Measurements from ENCODE around the gene SESN2. TPM values are rescaled to one million over a fixed set of nuclear protein-coding genes. Genes with fewer than 3 reads are reported as not detected.

SESN2 gene
- total RNA-seq, 2 donors from 2014 or later = 12.3 to 15.2 TPM

- H3K36me3 ChIP-seq (ENCODE audit: control insufficient read depth, insufficient read depth, low read length) = peaks cover 22% of the 10 kb centered on the region
- WGBS, 2 experiments (ENCODE audit: insufficient coverage in 1 of 2, insufficient read length in 1 of 2) = 90 to 96% methylated on average over 2 of the region's 2 CpGs
- H3K27ac ChIP-seq (ENCODE audit: low read depth, low read length) = no peak overlapping the region
- H3K9ac ChIP-seq (ENCODE audit: extremely low read depth, low read length, poor library complexity, severe bottlenecking) = no peak overlapping the region
- no peaks in the 10 kb centered on the region for H3K9me3 Mint-ChIP-seq
- H3K4me1 Mint-ChIP-seq = peaks cover 49% of the 10 kb centered on the region
- H3K4me3 Mint-ChIP-seq = no peak overlapping the region
- peaks cover 13% of the 10 kb centered on the region for H3K36me3 Mint-ChIP-seq (ENCODE audit: low read depth)
- H3K9me3 ChIP-seq (ENCODE audit: control insufficient read depth, low read length) = no peaks in the 10 kb centered on the region
- TF ChIP-seq CTCF (conservative IDR thresholded peaks at IDR 0.05) = no peak
- no peak overlapping the region for H3K27ac Mint-ChIP-seq
- no peak overlapping the region for H3K4me3 ChIP-seq (ENCODE audit: low read length)
- H3K27me3 ChIP-seq (ENCODE audit: control insufficient read depth, insufficient read depth, low read length, poor library complexity, severe bottlenecking) = no peaks in the 10 kb centered on the region
- H3K27me3 Mint-ChIP-seq (ENCODE audit: insufficient read depth) = no peaks in the 10 kb centered on the region
- peaks cover 15% of the 10 kb centered on the region for H3K4me1 ChIP-seq (ENCODE audit: control insufficient read depth, insufficient read depth, low read length)
- DNase-seq = no peak
These were observed 8.3 kb downstream of the SESN2 start for GRCh38 chr1:28267633-28268032.

DNA sequence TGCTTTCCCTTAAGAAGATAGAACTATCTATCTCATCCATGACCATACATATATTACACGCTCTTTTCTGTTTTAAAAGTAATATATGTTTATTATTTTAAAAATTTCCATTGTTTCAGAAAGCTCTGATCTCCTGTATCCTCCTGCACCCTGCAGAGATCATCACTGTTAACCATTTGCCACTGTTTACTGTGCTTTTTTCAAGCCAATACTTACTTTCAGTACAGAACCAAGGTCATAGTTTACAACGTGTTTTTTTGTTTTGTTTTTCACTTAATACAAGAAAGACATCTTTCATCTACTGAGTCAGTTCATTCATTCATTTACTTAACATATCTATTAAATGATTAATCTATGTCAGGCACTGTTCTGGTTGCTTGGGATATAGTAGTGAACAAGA is 10.2 kb downstream of the SESN2 start:
- Histone ChIP-seq H3K9me3 (ENCODE audit: control insufficient read depth, low read length) (no peaks in the 10 kb centered on the region), H3K36me3 (ENCODE audit: control insufficient read depth, insufficient read depth, low read length) (peaks cover 40% of the 10 kb centered on the region), H3K4me3 (ENCODE audit: low read length) (no peak overlapping the region), H3K27me3 (ENCODE audit: control insufficient read depth, insufficient read depth, low read length, poor library complexity, severe bottlenecking) (no peaks in the 10 kb centered on the region), H3K27ac (ENCODE audit: low read depth, low read length) (no peak overlapping the region), H3K4me1 (ENCODE audit: control insufficient read depth, insufficient read depth, low read length) (peaks cover 15% of the 10 kb centered on the region), H3K9ac (ENCODE audit: extremely low read depth, low read length, poor library complexity, severe bottlenecking) (no peak overlapping the region)
- no peak for TF ChIP-seq CTCF (conservative IDR thresholded peaks at IDR 0.05)
- DNase-seq = no peak
- peaks cover 42% of the 10 kb centered on the region for H3K4me1 Mint-ChIP-seq
- no peak overlapping the region for H3K4me3 Mint-ChIP-seq
- no peak overlapping the region for H3K27ac Mint-ChIP-seq
- WGBS, 2 experiments (ENCODE audit: insufficient coverage in 1 of 2, insufficient read length in 1 of 2) = 89% methylated on average over 1 of the region's 2 CpGs; no CpG with 5 or more reads in 1 of the 2 experiments
- H3K36me3 Mint-ChIP-seq (ENCODE audit: low read depth) = peaks cover 25% of the 10 kb centered on the region
- H3K9me3 Mint-ChIP-seq = no peaks in the 10 kb centered on the region
- no peaks in the 10 kb centered on the region for H3K27me3 Mint-ChIP-seq (ENCODE audit: insufficient read depth)

DNA sequence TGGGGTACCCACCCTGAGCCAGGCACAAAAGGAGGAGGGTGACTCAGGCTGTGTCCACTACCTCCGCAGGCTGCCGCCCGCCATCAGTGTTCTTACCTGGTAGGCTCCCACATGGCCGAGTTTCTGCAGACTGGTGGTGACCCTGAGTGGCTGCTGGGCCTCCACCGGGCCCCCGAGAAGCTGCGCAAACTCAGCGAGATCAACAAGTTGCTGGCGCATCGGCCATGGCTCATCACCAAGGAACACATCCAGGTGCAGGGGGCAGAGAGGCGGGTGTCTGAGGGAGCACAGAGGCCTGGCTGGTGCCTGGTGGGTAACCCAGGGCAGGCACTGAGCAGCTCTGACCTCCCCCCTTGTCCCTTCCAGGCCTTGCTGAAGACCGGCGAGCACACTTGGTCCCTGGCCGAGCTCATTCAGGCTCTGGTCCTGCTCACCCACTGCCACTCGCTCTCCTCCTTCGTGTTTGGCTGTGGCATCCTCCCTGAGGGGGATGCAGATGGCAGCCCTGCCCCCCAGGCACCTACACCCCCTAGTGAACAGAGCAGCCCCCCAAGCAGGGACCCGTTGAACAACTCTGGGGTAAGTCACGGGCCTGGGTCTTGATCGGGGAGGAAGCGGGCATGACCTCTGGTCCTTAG is 13.0 kb downstream of the SESN2 start:
- H3K36me3 ChIP-seq (ENCODE audit: control insufficient read depth, insufficient read depth, low read length) = peaks cover 55% of the 10 kb centered on the region
- no peaks in the 10 kb centered on the region for H3K9me3 ChIP-seq (ENCODE audit: control insufficient read depth, low read length)
- 96 to 97% methylated on average over 15 to 20 of the region's 20 CpGs for WGBS, 2 experiments (ENCODE audit: insufficient coverage in 1 of 2, insufficient read length in 1 of 2)
- H3K9ac ChIP-seq (ENCODE audit: extremely low read depth, low read length, poor library complexity, severe bottlenecking) = no peak overlapping the region
- TF ChIP-seq CTCF (conservative IDR thresholded peaks at IDR 0.05) = no peak
- no peak overlapping the region for H3K27ac Mint-ChIP-seq
- peaks cover 20% of the 10 kb centered on the region for H3K4me1 Mint-ChIP-seq
- no peaks in the 10 kb centered on the region for H3K9me3 Mint-ChIP-seq
- DNase-seq = no peak
- H3K27me3 ChIP-seq (ENCODE audit: control insufficient read depth, insufficient read depth, low read length, poor library complexity, severe bottlenecking) = no peaks in the 10 kb centered on the region
- H3K27ac ChIP-seq (ENCODE audit: low read depth, low read length) = no peak overlapping the region
- peaks cover 37% of the 10 kb centered on the region for H3K36me3 Mint-ChIP-seq (ENCODE audit: low read depth)
- H3K4me1 ChIP-seq (ENCODE audit: control insufficient read depth, insufficient read depth, low read length) = peaks cover 9% of the 10 kb centered on the region
- no peak overlapping the region for H3K4me3 Mint-ChIP-seq
- H3K27me3 Mint-ChIP-seq (ENCODE audit: insufficient read depth) = no peaks in the 10 kb centered on the region
- no peak overlapping the region for H3K4me3 ChIP-seq (ENCODE audit: low read length)

All from endodermal cell (in vitro differentiated cells).